Ecto neural progenitor cell (in vitro differentiated cells): ENCODE measurements around the gene GALNT10.

Experiments used
- DNase-seq: peaks from one replicate; pipeline ENCODE4 v3.0.0-alpha.2; 2018; ENCODE audit warnings: low spot score

The GALNT10 gene

GRCh38 chr5:154203798-154204578, 13.5 kb downstream of the GALNT10 start:
- no peak for DNase-seq

DNA sequence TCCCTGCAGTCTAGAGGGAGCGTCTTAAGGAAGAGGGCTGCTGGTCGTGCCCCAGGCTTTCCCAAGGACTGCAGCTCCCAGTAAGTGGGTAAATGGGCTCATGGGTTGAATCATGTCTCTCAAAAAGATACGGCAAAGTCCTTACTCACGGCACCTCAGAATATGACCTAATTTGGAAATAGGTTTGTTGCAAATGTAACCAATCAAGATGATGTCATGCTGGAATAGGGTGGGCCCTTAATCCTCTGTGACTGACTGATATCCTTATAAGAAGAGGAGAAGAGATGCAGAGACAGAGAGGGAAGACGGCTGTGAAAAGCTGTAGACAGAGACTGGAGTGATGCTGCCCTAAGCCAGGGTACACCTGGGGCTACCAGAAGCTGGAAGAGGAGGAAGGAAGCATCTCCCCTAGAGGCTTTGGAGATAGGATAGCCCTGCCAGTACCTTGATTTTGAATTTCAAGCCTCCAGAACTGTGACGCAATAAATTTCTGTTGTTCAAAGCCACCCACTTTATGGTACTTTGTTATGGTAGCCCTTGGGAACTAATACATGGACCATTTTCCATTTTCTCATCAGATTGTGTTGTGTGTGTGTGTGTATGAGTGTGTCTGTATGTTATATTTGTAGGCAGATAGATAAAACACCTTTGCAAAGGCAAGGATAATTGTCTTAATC, 15.0 kb downstream of the GALNT10 start:
- DNase-seq: no peak

GRCh38 chr5:154206311-154206710, 15.8 kb downstream of the GALNT10 start:
- no peak for DNase-seq

DNA sequence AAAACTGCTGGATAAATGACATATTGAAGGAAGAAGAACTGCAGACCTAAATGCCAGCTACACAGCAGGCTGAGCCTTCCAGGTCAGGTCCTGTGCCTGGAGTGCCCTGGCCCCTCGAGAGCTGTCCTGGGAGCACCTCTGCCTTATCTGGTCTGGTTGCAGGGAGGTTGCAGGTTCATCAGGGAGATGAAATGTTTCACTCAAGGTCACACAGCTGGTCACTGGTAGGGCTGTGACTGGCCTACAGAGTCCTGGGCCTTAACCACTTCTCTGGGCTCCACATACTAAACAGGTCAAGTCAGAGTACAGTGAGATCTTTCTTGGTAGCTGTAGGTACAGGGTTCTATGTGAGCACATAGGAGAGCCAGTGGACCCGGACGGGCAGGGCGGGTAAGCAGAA, 16.7 kb downstream of the GALNT10 start:
- DNase-seq: no peak

DNA sequence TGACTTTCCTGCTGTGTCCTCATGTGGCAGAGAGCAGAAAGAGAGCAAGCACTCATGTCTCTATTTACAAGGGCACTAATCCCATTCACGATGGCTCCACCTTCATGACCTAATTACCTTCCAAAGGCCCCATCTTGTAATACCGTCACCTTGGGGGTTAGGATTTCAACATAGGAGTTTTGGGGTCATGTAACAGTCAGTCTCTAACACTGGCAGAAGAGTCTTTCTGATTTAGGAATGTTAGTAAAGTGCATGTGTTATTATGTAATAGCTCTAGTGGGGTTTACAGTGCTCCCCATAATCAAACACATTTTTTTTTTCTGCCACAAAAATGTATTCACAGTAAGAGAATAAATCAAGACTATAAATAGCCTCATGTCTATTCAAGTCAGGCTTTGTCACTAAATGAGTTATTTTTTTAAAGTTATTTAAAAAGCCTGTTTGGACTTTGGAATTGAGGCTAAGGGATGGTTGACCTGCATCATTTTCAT, 19.1 kb downstream of the GALNT10 start:
- DNase-seq: no peak

DNA sequence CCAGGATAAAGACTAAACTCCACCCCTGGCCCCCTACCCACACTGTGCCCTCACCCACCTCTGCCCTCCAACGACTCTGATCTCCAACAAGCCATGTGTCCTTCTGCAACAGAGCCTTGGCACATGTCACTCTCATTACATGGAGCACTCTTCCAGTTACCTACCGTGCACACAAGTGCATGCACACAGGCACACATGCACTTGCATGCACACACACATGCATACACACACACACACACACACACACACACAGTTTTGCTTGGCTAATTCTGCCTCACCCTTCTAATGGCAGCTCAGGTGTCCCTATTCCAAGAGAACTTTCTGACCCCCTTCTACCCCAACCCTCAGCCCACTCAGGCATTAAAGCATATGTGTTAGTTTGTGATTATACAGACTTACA, 19.6 kb downstream of the GALNT10 start:
- no peak for DNase-seq

DNA sequence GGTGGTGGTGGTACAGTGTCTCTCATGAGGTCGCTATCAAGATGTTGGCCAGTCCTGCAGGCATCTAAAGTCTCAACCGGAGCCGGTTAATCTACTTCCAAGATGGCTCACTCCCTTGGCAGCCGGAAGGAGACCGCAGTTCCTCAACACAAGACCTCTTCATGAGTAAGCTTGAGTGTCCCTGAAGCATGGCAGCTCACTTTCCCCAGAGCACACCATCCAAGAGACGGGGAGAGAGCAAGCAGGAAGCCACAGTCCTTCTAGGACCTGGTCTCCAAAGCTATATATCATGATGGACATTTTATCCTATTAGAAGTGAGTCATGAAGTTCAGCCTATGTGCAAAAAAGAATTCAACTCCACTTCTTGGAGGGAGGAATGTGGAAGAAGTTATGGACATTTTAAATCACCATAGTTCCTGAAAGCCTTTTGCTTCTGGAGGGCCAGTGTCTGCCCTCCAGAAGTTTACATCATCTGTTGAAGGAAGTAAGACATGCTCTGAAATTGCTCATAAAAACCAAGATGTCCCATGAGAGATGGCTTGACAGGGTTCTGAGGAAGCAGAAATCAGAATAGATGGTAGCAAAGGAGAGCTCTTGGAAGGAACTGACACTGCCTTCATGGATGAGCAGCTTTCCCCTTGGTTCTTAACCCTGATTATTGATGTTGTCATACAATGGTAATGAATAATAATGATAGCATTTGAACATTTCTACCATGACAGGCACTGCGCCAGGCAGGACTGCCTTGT, 21.3 kb downstream of the GALNT10 start:
- no peak for DNase-seq

DNA sequence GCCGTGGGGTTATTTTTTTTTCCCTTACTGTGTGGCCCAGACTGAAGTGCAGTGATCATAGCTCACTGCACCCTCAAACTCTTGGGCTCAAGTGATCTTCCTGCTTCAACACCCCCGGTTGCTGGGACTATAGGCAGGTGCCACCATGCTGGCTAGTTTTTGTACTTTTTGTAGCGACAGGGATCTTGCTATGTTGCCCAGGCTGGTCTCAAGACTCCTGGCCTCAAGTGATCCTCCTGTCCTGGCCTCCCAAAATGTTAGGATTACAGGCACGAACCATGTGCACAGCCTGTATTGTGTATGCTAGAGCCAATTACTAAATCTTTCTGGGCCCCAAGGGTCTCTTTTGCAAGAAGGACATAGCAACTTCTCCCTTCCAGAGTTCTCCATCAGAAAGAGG, 23.1 kb downstream of the GALNT10 start:
- no peak for DNase-seq

- DNase-seq: no peak
Measured at GRCh38 chr5:154214371-154215106, 24.0 kb downstream of the GALNT10 start.

GRCh38 chr5:154215571-154216325, 25.2 kb downstream of the GALNT10 start:
- DNase-seq: no peak

DNA sequence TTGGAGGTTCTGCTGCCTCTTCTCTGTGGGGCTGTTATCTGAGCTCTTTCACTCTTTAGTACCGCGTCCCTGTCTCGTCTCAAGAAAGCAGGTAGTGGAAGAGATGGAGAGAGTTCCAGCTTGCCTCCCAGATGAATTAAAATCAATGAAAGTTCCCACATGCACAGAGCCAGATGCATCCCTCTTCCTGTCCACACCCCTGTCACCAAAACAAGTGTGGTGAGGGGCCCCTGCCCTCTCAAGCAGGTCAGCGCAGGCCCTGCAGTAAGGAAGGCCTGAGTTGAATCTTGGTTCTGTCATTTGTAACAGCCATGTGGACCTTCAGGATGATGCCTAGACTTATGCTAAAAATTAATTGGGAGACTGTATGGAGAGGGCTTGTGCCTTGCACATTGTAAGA, 26.9 kb downstream of the GALNT10 start:
- DNase-seq: no peak

DNA sequence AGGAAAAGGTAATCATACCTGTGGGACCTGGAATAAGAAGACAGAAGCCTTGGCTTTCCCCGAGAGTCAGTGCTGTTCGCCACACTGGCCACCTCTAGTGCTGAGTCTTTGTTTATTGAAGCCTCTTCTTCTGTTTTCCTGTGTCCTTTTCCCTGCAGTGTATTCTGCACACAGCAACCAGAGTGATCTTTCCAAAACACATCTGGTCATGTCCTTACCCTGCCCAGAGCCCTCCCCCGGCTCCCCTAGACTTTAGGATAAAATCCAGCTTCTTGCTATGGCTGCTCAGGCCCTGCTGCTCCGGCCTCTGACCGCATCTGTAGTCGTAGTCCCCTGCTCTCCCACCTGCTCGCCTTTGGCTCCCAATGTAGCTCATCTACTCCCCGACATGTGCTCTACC, 28.3 kb downstream of the GALNT10 start:
- no peak for DNase-seq

GRCh38 chr5:154220625-154221024, 30.1 kb downstream of the GALNT10 start:
- DNase-seq: no peak

DNA sequence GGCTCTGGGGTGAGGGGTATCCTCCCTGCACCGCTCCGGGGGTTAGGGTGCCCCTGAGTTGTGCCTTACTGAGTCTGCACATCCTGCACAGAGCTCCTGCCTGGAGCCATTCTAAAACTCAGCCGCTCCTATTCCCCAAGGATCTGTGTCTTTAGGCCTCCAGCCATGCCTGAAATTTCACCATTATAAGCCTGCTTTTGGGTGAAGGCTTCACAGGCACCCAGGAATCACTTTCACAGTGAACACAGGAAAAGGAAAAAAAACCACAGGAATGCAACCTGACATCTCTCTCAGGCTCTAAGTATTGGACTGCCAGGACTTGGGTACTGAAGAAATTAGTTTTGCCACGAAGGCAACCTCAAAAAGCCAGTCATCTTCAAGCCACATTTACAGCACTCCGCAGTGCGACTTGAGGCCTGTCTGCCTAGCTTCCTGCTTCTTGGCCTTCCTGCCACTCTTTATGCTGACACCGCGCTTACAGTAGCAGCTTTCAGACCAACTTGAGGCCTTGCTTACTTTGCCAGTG, 30.9 kb downstream of the GALNT10 start:
- DNase-seq: no peak

DNA sequence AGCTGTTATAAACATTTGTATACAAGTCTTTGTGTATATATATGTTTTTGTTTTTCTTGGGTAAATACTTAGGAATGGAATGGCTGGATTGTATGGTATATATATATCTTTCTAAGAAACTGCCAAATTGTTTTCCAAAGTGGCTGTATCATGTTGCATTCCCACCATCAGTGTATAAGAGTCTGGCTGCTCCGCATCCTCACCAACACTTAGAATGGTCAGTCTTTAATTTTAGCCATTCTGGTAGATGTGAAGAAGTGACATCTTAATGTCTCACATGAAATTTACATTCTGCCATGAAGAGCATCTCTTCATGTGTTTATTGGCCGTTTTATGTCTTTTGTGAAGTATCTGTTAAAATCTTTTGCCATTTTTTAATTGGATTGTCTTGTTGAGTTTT, 31.9 kb downstream of the GALNT10 start:
- DNase-seq: no peak

GRCh38 chr5:154223320-154223719, 32.8 kb downstream of the GALNT10 start:
- DNase-seq: no peak

- DNase-seq: no peak
Measured at GRCh38 chr5:154227090-154227489, 36.6 kb downstream of the GALNT10 start.

GRCh38 chr5:154228696-154229095, 38.2 kb downstream of the GALNT10 start:
- no peak for DNase-seq

- no peak for DNase-seq
Measured at GRCh38 chr5:154230526-154230925, 40.0 kb downstream of the GALNT10 start.

DNA sequence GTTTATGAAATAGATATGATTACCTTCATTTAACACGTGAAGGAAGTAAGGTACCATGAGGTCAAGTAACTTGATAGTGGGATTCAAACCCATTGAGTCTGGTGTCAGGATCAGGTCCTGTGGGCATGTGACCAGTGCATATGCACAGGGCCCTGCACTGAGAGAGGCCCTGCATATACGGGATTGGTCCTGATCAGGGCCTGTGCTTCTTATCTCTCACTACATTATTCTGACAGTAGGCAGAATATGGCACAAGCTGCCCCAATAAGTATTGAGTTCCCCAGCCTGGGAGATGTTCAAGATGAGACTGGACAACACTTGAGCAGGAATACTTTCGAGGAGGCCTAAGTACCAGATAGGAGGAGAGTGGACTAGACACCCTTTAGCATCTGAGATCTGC, 44.0 kb downstream of the GALNT10 start:
- no peak for DNase-seq

GRCh38 chr5:154236011-154236410, 45.5 kb downstream of the GALNT10 start:
- DNase-seq: no peak
